Measurements from ENCODE around the gene GRK1.

DNA sequence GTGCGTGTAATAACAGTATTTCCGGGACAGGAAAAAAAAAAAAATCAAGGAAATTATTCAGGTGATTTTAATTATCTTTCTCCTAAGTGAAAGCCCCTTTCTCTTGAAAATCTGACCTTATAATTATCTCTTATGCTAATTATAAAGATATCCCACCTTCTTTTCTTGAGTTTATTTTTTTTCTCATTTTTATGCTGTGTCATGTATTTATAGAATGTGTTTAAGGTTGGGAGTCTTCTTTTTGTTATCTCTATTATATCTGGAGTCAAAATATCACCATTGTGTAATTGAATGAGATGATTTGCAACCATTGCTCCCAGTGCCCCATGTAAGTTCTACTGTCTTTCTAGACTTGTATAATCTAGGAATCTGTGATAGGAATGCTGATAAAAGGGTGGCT lies 95.1 kb downstream of the GRK1 start:
- TF ChIP-seq, protein P1, sequence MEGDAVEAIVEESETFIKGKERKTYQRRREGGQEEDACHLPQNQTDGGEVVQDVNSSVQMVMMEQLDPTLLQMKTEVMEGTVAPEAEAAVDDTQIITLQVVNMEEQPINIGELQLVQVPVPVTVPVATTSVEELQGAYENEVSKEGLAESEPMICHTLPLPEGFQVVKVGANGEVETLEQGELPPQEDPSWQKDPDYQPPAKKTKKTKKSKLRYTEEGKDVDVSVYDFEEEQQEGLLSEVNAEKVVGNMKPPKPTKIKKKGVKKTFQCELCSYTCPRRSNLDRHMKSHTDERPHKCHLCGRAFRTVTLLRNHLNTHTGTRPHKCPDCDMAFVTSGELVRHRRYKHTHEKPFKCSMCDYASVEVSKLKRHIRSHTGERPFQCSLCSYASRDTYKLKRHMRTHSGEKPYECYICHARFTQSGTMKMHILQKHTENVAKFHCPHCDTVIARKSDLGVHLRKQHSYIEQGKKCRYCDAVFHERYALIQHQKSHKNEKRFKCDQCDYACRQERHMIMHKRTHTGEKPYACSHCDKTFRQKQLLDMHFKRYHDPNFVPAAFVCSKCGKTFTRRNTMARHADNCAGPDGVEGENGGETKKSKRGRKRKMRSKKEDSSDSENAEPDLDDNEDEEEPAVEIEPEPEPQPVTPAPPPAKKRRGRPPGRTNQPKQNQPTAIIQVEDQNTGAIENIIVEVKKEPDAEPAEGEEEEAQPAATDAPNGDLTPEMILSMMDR (conservative IDR thresholded peaks at IDR 0.05), result no peak
- TF ChIP-seq ZFX (IDR thresholded peaks at IDR 0.05), result no peak

All from C4-2B (cell line).